Measurements from ENCODE around the gene ASB6. TPM values are rescaled to one million over a fixed set of nuclear protein-coding genes. Genes with fewer than 3 reads are reported as not detected.

Gene ASB6
- total and polyA plus RNA-seq, 2 donors (not counting 1 experiment from before 2014, with no cell fraction given), result 27.7 to 27.9 TPM

DNA sequence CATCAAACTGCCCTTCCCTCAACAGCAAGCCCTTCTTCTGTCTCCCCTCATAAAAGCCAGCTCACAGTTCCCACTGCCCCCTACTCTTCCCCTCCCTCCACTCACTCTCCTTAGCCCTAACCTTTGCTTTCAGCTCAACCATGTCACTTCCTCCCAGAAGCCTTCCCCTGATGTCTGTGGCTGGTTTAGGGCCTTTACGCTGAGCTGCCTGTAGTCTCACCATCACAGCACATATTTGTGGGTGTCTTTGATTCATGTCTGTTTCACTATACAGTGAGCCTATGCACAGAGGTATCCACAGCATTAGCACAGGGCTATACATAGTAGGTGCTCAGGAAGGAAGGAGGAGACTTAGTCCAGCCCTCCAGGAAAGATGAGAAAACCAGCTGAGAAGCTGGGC lies 55.7 kb downstream of the ASB6 start:
- Histone ChIP-seq H4K20me1 (ENCODE audit: control insufficient read depth, insufficient read depth, low read length, poor library complexity, severe bottlenecking) (no peaks in the 10 kb centered on the region), H3K27ac (ENCODE audit: low read length in 2 of 2) (no peak overlapping the region), H2AFZ (ENCODE audit: insufficient read depth, low read depth, low read length, poor library complexity, severe bottlenecking) (no peak overlapping the region), H3K4me3 (ENCODE audit: control extremely low read depth in 1 of 5, extremely low read depth in 1 of 5, insufficient read depth in 1 of 5, low read depth in 2 of 5, low read length in 4 of 5) (no peak overlapping the region), H3K9ac (ENCODE audit: low read length) (no peak overlapping the region), H3K4me1 (ENCODE audit: control insufficient read depth in 2 of 2, insufficient read depth in 2 of 2, low read length in 2 of 2) (peaks cover 4 to 6% of the 10 kb centered on the region in 2 donors), H3K79me2 (ENCODE audit: control insufficient read depth, insufficient read depth, low read length) (no peaks in the 10 kb centered on the region), H3K36me3 (replicated peaks in 1 of 2; ENCODE audit: control extremely low read depth in 1 of 2, control insufficient read depth in 1 of 2, extremely low read depth in 1 of 2, insufficient read depth in 2 of 2, low read length in 1 of 2) (no peaks in the 10 kb centered on the region), H3K4me2 (replicated peaks; ENCODE audit: low read depth, low read length, poor library complexity, severe bottlenecking) (no peak overlapping the region), H3K9me3 (ENCODE audit: control extremely low read depth in 1 of 3, control insufficient read depth in 2 of 3, insufficient read depth in 1 of 3, low read length in 2 of 3) (peaks cover 0 to 3% (median 0%) of the 10 kb centered on the region in 3 donors), H3K27me3 (replicated peaks in 1 of 4; ENCODE audit: control extremely low read depth in 1 of 4, control insufficient read depth in 3 of 4, insufficient read depth in 4 of 4, low read length in 3 of 4) (no peaks in the 10 kb centered on the region)
- peaks cover 6% of the 10 kb centered on the region for H3K4me1 Mint-ChIP-seq
- H3K4me3 Mint-ChIP-seq, result no peak overlapping the region
- DNase-seq (no peak), ATAC-seq (ENCODE audit: low read depth) (no peak)
- ChIA-PET CTCF (interaction anchor here (0.9 to 1.2 kb wide), 4 partner anchors 10 to 279 kb away, joined by 3 read pairs; no protein-coding TSS in a partner anchor), POLR2A (interaction anchor here (0.7 kb wide), 1 partner anchor 11 kb away, joined by 6 read pairs; no protein-coding TSS in a partner anchor)
- no peak overlapping the region for H3K27ac Mint-ChIP-seq
- H3K9me3 Mint-ChIP-seq (ENCODE audit: insufficient read depth), result no peaks in the 10 kb centered on the region
- WGBS (ENCODE audit: insufficient coverage), result no CpG with 5 or more reads among the region's 1 CpG
- no peak for TF ChIP-seq EZH2 (IDR thresholded peaks at IDR 0.05; ENCODE audit: borderline replicate concordance, insufficient read depth, low read depth, low read length, poor library complexity, severe bottlenecking)
- TF ChIP-seq, protein P1, sequence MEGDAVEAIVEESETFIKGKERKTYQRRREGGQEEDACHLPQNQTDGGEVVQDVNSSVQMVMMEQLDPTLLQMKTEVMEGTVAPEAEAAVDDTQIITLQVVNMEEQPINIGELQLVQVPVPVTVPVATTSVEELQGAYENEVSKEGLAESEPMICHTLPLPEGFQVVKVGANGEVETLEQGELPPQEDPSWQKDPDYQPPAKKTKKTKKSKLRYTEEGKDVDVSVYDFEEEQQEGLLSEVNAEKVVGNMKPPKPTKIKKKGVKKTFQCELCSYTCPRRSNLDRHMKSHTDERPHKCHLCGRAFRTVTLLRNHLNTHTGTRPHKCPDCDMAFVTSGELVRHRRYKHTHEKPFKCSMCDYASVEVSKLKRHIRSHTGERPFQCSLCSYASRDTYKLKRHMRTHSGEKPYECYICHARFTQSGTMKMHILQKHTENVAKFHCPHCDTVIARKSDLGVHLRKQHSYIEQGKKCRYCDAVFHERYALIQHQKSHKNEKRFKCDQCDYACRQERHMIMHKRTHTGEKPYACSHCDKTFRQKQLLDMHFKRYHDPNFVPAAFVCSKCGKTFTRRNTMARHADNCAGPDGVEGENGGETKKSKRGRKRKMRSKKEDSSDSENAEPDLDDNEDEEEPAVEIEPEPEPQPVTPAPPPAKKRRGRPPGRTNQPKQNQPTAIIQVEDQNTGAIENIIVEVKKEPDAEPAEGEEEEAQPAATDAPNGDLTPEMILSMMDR (IDR thresholded peaks at IDR 0.05), result no peak
- peaks cover 38% of the 10 kb centered on the region for H3K27me3 Mint-ChIP-seq
- intact Hi-C loops (cut with micrococcal nuclease), result no loop called here

DNA sequence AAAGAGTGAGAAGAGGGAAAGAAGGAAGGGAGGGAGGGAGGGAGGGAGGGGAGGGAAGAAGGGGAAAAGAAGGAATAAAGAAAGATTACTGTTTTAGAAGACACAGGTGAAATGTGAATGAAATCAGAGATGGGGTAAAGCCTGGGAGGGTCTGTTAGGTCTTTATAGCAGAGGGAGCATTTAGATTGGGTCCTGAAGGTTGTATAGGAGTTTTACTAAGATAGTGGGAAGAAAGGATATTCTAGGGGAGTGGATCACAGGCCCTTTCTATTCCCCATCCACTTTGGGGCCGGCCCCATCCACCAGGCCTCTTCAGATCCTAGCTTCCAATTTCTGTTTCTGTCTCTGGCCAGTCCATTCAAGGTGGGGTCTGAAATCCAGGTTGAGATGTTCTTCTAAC lies 56.6 kb downstream of the ASB6 start:
- intact Hi-C loops (cut with micrococcal nuclease), result no loop called here
- no peak overlapping the region for H2AFZ ChIP-seq (ENCODE audit: insufficient read depth, low read depth, low read length, poor library complexity, severe bottlenecking)
- peaks cover 8 to 11% of the 10 kb centered on the region in 2 donors for H3K4me1 ChIP-seq (ENCODE audit: control insufficient read depth in 2 of 2, insufficient read depth in 2 of 2, low read length in 2 of 2)
- no peak for TF ChIP-seq EZH2 (IDR thresholded peaks at IDR 0.05; ENCODE audit: borderline replicate concordance, insufficient read depth, low read depth, low read length, poor library complexity, severe bottlenecking)
- TF ChIP-seq, protein P1 (IDR thresholded peaks at IDR 0.05), result no peak
- H3K9ac ChIP-seq (ENCODE audit: low read length), result no peak overlapping the region
- ChIA-PET POLR2A (interaction anchor here (0.7 kb wide), 1 partner anchor 10 kb away, joined by 6 read pairs; no protein-coding TSS in a partner anchor), CTCF (interaction anchor here (1.1 kb wide), 1 partner anchor 278 kb away, joined by 3 read pairs; no protein-coding TSS in a partner anchor)
- no peaks in the 10 kb centered on the region for H4K20me1 ChIP-seq (ENCODE audit: control insufficient read depth, insufficient read depth, low read length, poor library complexity, severe bottlenecking)
- no peaks in the 10 kb centered on the region for H3K9me3 Mint-ChIP-seq (ENCODE audit: insufficient read depth)
- H3K4me2 ChIP-seq (replicated peaks; ENCODE audit: low read depth, low read length, poor library complexity, severe bottlenecking), result no peak overlapping the region
- peaks cover 0 to 3% (median 0%) of the 10 kb centered on the region in 4 experiments for H3K27me3 ChIP-seq (replicated peaks in 1 of 4; ENCODE audit: control extremely low read depth in 1 of 4, control insufficient read depth in 3 of 4, insufficient read depth in 4 of 4, low read length in 3 of 4)
- DNase-seq (no peak), ATAC-seq (ENCODE audit: low read depth) (no peak)
- H3K9me3 ChIP-seq (ENCODE audit: control extremely low read depth in 1 of 3, control insufficient read depth in 2 of 3, insufficient read depth in 1 of 3, low read length in 2 of 3), result peaks cover 0 to 5% (median 3%) of the 10 kb centered on the region in 3 donors
- H3K4me1 Mint-ChIP-seq, result peaks cover 10% of the 10 kb centered on the region
- H3K4me3 ChIP-seq (ENCODE audit: control extremely low read depth in 1 of 5, extremely low read depth in 1 of 5, insufficient read depth in 1 of 5, low read depth in 2 of 5, low read length in 4 of 5), result no peak overlapping the region
- no peaks in the 10 kb centered on the region for H3K79me2 ChIP-seq (ENCODE audit: control insufficient read depth, insufficient read depth, low read length)
- no peak overlapping the region for H3K4me3 Mint-ChIP-seq
- peaks cover 33% of the 10 kb centered on the region for H3K27me3 Mint-ChIP-seq
- H3K27ac Mint-ChIP-seq, result no peak overlapping the region
- H3K27ac ChIP-seq (ENCODE audit: low read length in 2 of 2), result no peak overlapping the region
- WGBS (ENCODE audit: insufficient coverage), result no CpG with 5 or more reads among the region's 1 CpG
- H3K36me3 ChIP-seq (replicated peaks in 1 of 2; ENCODE audit: control extremely low read depth in 1 of 2, control insufficient read depth in 1 of 2, extremely low read depth in 1 of 2, insufficient read depth in 2 of 2, low read length in 1 of 2), result no peaks in the 10 kb centered on the region
